Central memory CD8-positive, alpha-beta T cell (primary cell): ENCODE measurements around the gene POLA1.

Source experiments
- ATAC-seq: fragments of 150-1000 bp; cut with Tn5 transposase; replicated peaks from 2 replicates; pipeline ENCODE4 v1.10.0; 2022; ENCODE audit warnings: mild to moderate bottlenecking, moderate FRiP score, moderate number of reproducible peaks; ENCODE audit not compliant: poor library complexity, severe bottlenecking; ENCODE audit errors: extremely low read depth
- DNase-seq, 2 donors: peaks; one replicate each; pipeline ENCODE4 v3.0.0; 2021; ENCODE audit warnings: low spot score in 2 of 2
- H3K27ac Mint-ChIP-seq: one replicate; pipeline ENCODE4 v1.8.0; 2022; ENCODE audit warnings: low read depth, mild to moderate bottlenecking, moderate library complexity, mixed read lengths
- H3K27me3 Mint-ChIP-seq: one replicate; pipeline ENCODE4 v1.8.0; 2022; ENCODE audit warnings: mixed read lengths
- H3K36me3 Mint-ChIP-seq: one replicate; pipeline ENCODE4 v1.8.0; 2022; ENCODE audit warnings: mild to moderate bottlenecking, moderate library complexity, mixed read lengths; ENCODE audit not compliant: insufficient read depth
- H3K4me1 Mint-ChIP-seq: one replicate; pipeline ENCODE4 v1.8.0; 2022; ENCODE audit warnings: mixed read lengths
- H3K4me3 Mint-ChIP-seq: one replicate; pipeline ENCODE4 v1.8.0; 2022; ENCODE audit warnings: mild to moderate bottlenecking, moderate library complexity, mixed read lengths
- H3K9me3 Mint-ChIP-seq: one replicate; pipeline ENCODE4 v1.8.0; 2022; ENCODE audit warnings: mixed read lengths

Gene POLA1

DNA sequence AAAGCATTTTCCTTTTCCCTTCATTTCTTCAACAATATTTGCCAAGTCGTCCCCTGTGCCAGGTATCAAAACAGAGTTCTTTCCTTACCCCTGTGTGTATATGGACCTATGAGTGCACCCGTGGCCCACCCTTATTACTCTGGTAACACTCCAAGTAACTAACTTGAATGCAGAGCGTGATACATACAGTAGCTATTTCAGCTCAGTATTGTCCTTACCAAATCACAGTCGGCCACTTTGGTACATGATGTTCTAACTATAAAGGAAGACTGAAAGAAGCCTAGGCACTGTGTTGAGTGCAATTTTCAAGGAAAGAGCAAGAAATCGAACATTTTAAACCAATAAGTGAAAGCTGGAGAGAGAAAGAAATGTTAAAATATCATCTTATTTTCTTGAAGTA lies 233.7 kb downstream of the POLA1 start:
- H3K27ac Mint-ChIP-seq: no peak overlapping the region
- H3K9me3 Mint-ChIP-seq: no peaks in the 10 kb centered on the region
- no peak for ATAC-seq
- H3K27me3 Mint-ChIP-seq: no peaks in the 10 kb centered on the region
- peaks cover 3% of the 10 kb centered on the region for H3K36me3 Mint-ChIP-seq
- DNase-seq: no peak
- H3K4me3 Mint-ChIP-seq: no peak overlapping the region
- no peaks in the 10 kb centered on the region for H3K4me1 Mint-ChIP-seq

DNA sequence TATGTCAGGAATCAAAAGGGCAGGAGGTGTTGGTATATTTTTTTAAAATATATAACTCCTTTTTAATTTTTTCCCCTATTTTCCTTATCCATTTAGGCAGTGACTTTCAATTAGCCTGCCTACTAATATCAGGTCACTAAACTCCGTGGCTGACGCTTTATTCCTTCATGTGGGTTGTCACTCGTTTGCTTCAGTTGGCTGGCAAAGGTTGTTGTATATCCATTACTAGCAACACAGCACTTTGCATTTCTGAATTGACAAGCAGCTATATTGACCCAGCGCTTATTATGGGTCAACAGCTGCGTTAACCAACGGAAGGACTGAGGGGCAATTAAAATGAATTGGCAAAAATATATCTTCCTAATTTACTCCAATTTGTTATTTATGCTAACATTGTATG lies 234.4 kb downstream of the POLA1 start:
- H3K9me3 Mint-ChIP-seq: no peaks in the 10 kb centered on the region
- peaks cover 3% of the 10 kb centered on the region for H3K36me3 Mint-ChIP-seq
- no peak for DNase-seq
- no peak overlapping the region for H3K27ac Mint-ChIP-seq
- H3K27me3 Mint-ChIP-seq: no peaks in the 10 kb centered on the region
- no peak for ATAC-seq
- no peak overlapping the region for H3K4me3 Mint-ChIP-seq
- H3K4me1 Mint-ChIP-seq: no peaks in the 10 kb centered on the region

DNA sequence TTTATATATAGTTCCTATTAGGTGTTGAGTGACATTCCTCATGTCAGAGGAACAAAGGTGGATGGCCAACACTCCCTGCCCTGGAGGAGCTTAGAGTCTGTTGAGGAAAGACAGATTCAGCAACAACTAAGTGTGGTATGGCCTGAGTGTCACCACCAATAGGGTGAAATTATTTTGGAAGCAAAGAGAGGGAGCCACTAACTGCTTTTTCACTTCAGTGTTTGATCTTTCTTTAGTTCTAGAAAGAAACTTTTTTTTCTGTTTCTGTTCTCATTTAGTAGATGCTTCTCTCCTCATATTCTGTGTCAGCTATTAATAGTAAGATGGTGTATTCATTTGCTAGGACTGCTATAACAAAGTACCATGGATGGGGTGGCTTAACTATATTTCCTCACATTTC lies 240.6 kb downstream of the POLA1 start:
- no peaks in the 10 kb centered on the region for H3K4me1 Mint-ChIP-seq
- no peaks in the 10 kb centered on the region for H3K9me3 Mint-ChIP-seq
- no peak for ATAC-seq
- DNase-seq: no peak
- no peaks in the 10 kb centered on the region for H3K27me3 Mint-ChIP-seq
- no peak overlapping the region for H3K27ac Mint-ChIP-seq
- H3K4me3 Mint-ChIP-seq: no peak overlapping the region
- no peaks in the 10 kb centered on the region for H3K36me3 Mint-ChIP-seq

DNA sequence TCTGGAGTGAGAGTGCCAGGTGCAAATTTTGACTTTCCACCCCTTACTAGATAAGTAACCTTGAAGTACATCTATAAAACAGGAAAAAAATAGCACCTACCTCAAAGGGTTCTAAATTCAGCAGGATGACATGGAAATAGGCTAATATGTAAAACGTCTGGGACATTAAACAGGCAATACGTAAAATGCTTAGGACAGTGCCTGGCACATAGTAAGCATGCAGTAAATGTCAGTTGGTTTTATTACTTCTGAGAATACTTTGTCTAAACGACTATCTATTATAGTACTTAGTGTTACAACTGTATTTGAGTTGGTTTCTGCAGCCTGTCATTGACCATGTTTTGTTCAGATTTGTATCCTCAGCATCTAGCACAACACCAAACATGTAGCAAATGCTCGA lies 251.3 kb downstream of the POLA1 start:
- ATAC-seq (no peak), DNase-seq (no peak)
- Mint-ChIP-seq H3K36me3 (no peaks in the 10 kb centered on the region), H3K27me3 (no peaks in the 10 kb centered on the region), H3K4me1 (no peaks in the 10 kb centered on the region), H3K4me3 (no peak overlapping the region), H3K9me3 (no peaks in the 10 kb centered on the region), H3K27ac (no peak overlapping the region)

DNA sequence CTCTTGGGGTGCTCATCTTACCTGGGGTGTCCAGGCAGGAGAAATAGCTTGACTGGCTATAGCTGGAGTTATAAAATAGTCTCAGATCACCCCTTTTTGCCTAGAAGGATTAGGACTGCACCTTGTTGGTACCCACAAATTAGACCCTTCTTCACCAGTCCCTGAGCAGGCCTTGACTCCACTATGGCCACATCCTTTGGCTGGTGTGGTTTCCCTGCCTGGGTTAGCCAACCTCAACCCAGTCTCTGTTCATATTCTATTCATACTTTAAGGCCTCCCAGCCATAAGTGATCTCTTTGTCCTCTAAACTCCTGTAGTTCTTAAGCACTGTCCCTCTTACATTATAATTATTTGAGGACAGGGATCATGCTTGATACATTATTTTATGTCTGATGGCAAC lies 252.7 kb downstream of the POLA1 start:
- H3K27me3 Mint-ChIP-seq: no peaks in the 10 kb centered on the region
- H3K36me3 Mint-ChIP-seq: no peaks in the 10 kb centered on the region
- no peak overlapping the region for H3K27ac Mint-ChIP-seq
- H3K4me1 Mint-ChIP-seq: no peaks in the 10 kb centered on the region
- ATAC-seq (no peak), DNase-seq (no peak)
- no peak overlapping the region for H3K4me3 Mint-ChIP-seq
- no peaks in the 10 kb centered on the region for H3K9me3 Mint-ChIP-seq

DNA sequence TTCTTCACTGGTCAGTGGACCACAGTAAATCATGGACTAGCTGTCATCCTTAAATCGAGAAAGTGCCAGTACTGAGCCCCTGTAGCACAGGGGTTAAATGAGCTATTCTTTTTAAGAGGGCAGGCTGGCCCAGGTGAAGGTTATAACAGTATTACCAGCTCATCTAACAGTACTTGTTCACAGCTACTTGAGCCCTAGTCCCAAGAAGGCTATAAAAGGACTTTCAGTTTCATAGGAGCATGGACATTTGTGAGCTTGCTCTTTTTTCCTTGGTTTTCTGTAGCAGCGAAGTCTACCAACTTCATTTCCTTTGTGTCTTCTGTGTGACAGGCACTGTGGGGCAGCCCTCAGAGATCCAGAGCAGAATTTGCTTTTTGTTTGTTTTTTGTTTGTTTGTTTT lies 261.0 kb downstream of the POLA1 start:
- Mint-ChIP-seq H3K9me3 (no peaks in the 10 kb centered on the region), H3K4me1 (no peaks in the 10 kb centered on the region), H3K36me3 (peaks cover 5% of the 10 kb centered on the region), H3K27me3 (no peaks in the 10 kb centered on the region), H3K4me3 (no peak overlapping the region), H3K27ac (no peak overlapping the region)
- DNase-seq (no peak), ATAC-seq (no peak)

DNA sequence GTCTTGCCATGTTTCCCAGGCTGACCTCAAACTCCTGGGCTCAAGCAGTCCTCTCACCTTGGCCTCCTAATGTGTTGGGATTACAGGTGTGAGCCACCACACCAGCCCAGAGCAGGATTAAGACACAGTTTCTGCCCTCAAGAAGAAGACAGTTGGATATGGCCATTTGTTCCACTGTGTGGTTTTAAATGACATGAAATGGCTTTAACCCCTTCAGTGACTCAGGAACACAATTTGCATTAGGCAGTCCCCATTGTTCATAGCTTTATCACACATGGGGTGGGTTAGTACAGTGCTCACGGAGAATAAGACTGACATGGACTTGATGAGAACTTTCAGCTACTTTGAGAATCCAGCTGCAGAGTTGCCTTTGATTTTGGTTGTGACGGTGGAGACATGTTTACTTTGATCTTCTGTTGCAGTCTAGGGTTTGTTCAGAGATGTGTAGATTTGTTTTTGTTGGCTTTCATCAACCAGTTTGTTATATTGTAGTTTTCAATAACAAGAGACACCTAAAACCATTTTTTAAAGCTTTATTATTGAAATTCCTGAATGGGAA lies 261.7 kb downstream of the POLA1 start:
- no peak overlapping the region for H3K4me3 Mint-ChIP-seq
- no peaks in the 10 kb centered on the region for H3K9me3 Mint-ChIP-seq
- DNase-seq (no peak), ATAC-seq (no peak)
- no peaks in the 10 kb centered on the region for H3K4me1 Mint-ChIP-seq
- no peak overlapping the region for H3K27ac Mint-ChIP-seq
- H3K36me3 Mint-ChIP-seq: peaks cover 5% of the 10 kb centered on the region
- no peaks in the 10 kb centered on the region for H3K27me3 Mint-ChIP-seq

DNA sequence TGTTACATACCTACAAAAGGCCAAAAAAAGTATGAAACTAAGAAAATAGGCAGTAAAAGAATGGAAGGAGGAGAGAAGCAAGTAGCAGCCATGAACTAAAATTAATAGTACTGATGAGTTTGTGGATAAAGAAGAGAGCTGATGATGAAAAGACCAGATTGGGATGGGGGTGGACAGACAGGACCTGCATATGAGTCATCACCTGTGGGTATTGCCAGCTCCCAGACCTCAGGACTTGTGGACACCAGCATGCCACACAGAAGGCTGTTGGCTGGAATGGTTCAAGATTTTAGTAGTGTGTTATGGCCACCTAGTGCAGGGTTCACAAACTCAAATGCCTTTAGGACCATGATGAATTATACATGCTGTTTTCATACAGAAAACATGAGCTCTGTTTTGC lies 263.1 kb downstream of the POLA1 start:
- H3K27ac Mint-ChIP-seq: no peak overlapping the region
- no peak for DNase-seq
- no peaks in the 10 kb centered on the region for H3K27me3 Mint-ChIP-seq
- no peak for ATAC-seq
- H3K4me3 Mint-ChIP-seq: no peak overlapping the region
- H3K9me3 Mint-ChIP-seq: no peaks in the 10 kb centered on the region
- H3K36me3 Mint-ChIP-seq: peaks cover 7% of the 10 kb centered on the region
- no peaks in the 10 kb centered on the region for H3K4me1 Mint-ChIP-seq

DNA sequence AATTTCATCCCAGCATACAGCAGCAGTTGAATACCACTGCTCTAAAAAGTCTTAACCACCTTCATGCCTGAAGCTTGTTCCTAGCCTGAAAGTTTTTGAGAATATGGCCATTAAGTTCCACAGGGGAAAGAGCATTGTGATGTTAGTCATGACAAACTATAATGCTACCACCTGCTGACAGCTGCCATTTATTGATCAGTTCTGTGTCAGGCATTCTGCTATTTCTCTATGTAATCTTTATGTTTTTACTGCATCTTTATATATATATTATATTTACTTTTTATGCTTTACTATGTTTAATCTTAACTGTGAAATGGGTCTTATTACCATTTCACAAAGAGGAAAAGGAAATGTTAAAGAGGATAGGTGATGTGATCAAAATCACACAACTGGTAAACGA lies 268.1 kb downstream of the POLA1 start:
- Mint-ChIP-seq H3K27me3 (no peaks in the 10 kb centered on the region), H3K4me1 (no peaks in the 10 kb centered on the region), H3K4me3 (no peak overlapping the region), H3K9me3 (no peaks in the 10 kb centered on the region), H3K27ac (no peak overlapping the region), H3K36me3 (peaks cover 5% of the 10 kb centered on the region)
- ATAC-seq (no peak), DNase-seq (no peak)

DNA sequence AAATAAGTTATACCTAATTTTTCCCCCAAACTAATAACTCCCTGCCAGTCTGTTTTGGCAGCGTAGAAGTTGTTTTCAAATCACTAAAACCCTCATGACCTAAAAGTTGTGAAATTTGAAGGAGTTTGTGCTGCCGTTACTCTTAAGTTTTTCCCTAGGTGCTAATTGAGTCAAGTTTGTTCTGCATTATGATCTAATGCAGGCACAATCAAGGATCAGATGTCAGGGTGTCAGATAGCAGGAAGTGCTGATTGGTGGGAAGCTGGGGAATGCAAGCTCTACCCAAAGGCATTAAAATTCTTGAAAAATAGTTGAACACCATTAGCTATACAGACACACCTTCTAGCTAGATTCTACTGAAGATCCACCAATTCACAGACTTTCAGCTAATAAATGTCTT lies 270.1 kb downstream of the POLA1 start:
- no peak overlapping the region for H3K4me3 Mint-ChIP-seq
- H3K27ac Mint-ChIP-seq: no peak overlapping the region
- peaks cover 3% of the 10 kb centered on the region for H3K36me3 Mint-ChIP-seq
- no peaks in the 10 kb centered on the region for H3K4me1 Mint-ChIP-seq
- DNase-seq (no peak), ATAC-seq (no peak)
- H3K27me3 Mint-ChIP-seq: no peaks in the 10 kb centered on the region
- H3K9me3 Mint-ChIP-seq: no peaks in the 10 kb centered on the region

DNA sequence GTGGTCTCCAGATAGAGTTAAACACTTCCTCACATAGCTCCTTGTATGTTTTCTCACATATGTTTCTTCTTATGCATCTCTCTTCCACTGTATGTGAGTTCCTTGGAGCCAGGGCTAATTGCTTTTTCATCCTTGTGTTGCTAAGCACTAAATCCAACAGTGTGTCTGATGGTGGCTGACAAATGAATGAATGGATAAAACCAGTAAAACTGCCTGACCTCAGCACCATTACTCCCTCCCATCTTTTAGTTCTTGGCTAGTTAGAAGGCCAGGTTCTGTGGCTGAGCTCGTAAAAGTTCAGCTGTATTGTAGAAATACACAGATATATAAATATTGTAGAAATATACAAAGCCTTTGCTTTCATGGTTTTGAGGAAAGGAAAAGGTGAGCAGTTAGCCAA lies 271.7 kb downstream of the POLA1 start:
- Mint-ChIP-seq H3K27me3 (no peaks in the 10 kb centered on the region), H3K27ac (no peak overlapping the region), H3K4me3 (no peak overlapping the region), H3K36me3 (peaks cover 3% of the 10 kb centered on the region), H3K4me1 (no peaks in the 10 kb centered on the region), H3K9me3 (no peaks in the 10 kb centered on the region)
- no peak for DNase-seq
- ATAC-seq: no peak

DNA sequence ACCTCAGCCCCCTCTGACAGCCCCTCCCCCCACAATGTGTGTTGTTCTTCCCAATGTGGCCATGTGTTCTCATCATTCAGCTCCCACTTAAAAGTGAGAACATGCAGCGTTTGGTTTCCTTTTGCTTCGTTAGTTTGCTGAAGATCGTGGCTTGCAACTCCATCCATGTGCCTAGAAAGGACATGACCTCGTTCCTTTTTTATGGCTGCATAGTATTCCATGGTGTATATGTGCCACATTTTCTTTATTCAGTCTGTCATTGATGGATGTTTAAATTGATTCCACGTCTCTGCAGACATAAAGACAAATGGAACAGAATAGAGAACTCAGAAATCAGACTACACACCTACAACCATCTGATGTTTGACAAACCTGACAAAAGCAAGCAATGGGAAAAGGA lies 276.1 kb downstream of the POLA1 start:
- DNase-seq: no peak
- H3K4me1 Mint-ChIP-seq: no peaks in the 10 kb centered on the region
- ATAC-seq: no peak
- no peak overlapping the region for H3K27ac Mint-ChIP-seq
- H3K4me3 Mint-ChIP-seq: no peak overlapping the region
- H3K36me3 Mint-ChIP-seq: no peaks in the 10 kb centered on the region
- no peaks in the 10 kb centered on the region for H3K9me3 Mint-ChIP-seq
- no peaks in the 10 kb centered on the region for H3K27me3 Mint-ChIP-seq

DNA sequence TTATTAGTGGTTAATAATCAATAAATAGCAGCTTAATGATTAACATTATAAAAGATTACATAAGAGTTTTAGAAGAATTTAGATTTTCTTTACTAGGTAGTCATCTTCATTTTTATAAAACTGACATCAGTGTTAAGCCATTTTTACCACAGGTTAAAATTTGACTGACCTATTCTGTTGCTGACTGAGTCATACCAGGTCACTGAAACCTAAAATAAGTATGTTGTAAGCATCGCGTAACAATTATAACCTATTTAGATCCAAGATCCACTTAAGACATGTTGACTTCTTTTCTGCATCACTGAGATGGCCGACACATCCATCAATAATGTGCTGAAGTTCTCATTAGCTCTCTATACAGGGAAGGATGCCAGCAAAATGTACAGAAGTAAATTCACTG lies 285.4 kb downstream of the POLA1 start:
- no peaks in the 10 kb centered on the region for H3K4me1 Mint-ChIP-seq
- no peak for DNase-seq
- no peak overlapping the region for H3K4me3 Mint-ChIP-seq
- no peaks in the 10 kb centered on the region for H3K27me3 Mint-ChIP-seq
- no peak for ATAC-seq
- H3K9me3 Mint-ChIP-seq: no peaks in the 10 kb centered on the region
- no peak overlapping the region for H3K27ac Mint-ChIP-seq
- no peaks in the 10 kb centered on the region for H3K36me3 Mint-ChIP-seq

DNA sequence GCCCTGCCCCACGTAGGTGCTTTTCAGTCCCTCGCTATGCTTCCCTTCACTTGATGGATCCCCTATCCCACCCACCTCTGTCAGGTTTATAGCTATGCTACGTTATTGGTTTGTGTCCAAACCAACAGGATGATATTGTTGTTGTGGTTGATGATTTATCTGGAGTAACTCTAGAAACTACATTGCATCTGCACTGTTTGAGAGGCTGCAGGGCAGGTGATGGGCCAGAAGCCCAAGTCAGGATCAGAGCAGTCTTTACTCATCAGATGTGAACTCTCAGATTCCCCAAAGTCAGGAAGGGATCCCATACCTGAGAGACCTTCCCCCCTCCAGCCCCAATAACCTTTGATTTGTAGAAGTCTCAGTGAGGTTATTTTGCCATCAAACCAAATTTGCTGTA lies 287.3 kb downstream of the POLA1 start:
- no peak overlapping the region for H3K27ac Mint-ChIP-seq

More for the DNA sequence above, 287.3 kb downstream of the POLA1 start:
- Mint-ChIP-seq H3K4me1 (no peaks in the 10 kb centered on the region), H3K36me3 (no peaks in the 10 kb centered on the region), H3K9me3 (no peaks in the 10 kb centered on the region), H3K27me3 (no peaks in the 10 kb centered on the region), H3K4me3 (no peak overlapping the region)
- DNase-seq (no peak), ATAC-seq (no peak)
